AG08395 (cell line): ENCODE results near the gene SLC35A2.
A peak's percentile ranks its signal among the peaks of the same experiment; 100 is the strongest.
"Not testable (repeated sequence)": the region's sequence is repeated elsewhere in the genome, so short reads cannot be mapped to it uniquely, and the experiment has no call there.

Experiments
- DNase-seq: peaks from one replicate; pipeline ENCODE4 v3.0.0; 2012; ENCODE audit warnings: mixed read lengths, low spot score

SLC35A2 gene

GRCh38 chrX:48902776-48903175 lies 8.7 kb downstream of the SLC35A2 start:
- DNase-seq = no peak

- DNase-seq = no peak
These were observed 9.3 kb downstream of the SLC35A2 start for GRCh38 chrX:48902135-48902534.

GRCh38 chrX:48901069-48901468 lies 10.4 kb downstream of the SLC35A2 start:
- no peak for DNase-seq

GRCh38 chrX:48899078-48899410 lies 12.4 kb downstream of the SLC35A2 start:
- DNase-seq = no peak

GRCh38 chrX:48897625-48898306 lies 13.7 kb downstream of the SLC35A2 start, which contains the start of the genes PQBP1 and TIMM17B:
Gene PQBP1, plus strand, starts transcription at chrX:48897930. Its CDS starts 580 bp downstream, at chrX:48898510.
Gene TIMM17B, minus strand, starts transcription at chrX:48897768. Its CDS starts 19 bp downstream, at chrX:48897749.
- DNase-seq = peak; percentile 89

GRCh38 chrX:48897157-48897624 lies 14.3 kb downstream of the SLC35A2 start:
- DNase-seq = peak; percentile 60

GRCh38 chrX:48896611-48897011 lies 14.8 kb downstream of the SLC35A2 start:
- no peak for DNase-seq

- DNase-seq = no peak
These were observed 16.6 kb downstream of the SLC35A2 start for GRCh38 chrX:48894891-48895290.

- no peak for DNase-seq
These were observed 17.7 kb downstream of the SLC35A2 start for GRCh38 chrX:48893556-48894348.

GRCh38 chrX:48892896-48893295 lies 18.6 kb downstream of the SLC35A2 start:
- DNase-seq = no peak

GRCh38 chrX:48891402-48892288 lies 19.8 kb downstream of the SLC35A2 start:
- DNase-seq = peak; percentile 76

- no peak for DNase-seq
These were observed 20.5 kb downstream of the SLC35A2 start for GRCh38 chrX:48890934-48891401.

- no peak for DNase-seq
These were observed 21.0 kb downstream of the SLC35A2 start for GRCh38 chrX:48890296-48890925.

GRCh38 chrX:48886586-48886985 lies 24.9 kb downstream of the SLC35A2 start:
- not testable (repeated sequence) for DNase-seq

GRCh38 chrX:48883729-48884128 lies 27.7 kb downstream of the SLC35A2 start:
- no peak for DNase-seq

GRCh38 chrX:48876944-48877343 lies 34.5 kb downstream of the SLC35A2 start:
- DNase-seq = not testable (repeated sequence)

- not testable (repeated sequence) for DNase-seq
These were observed 39.4 kb downstream of the SLC35A2 start for GRCh38 chrX:48872017-48872416.

- DNase-seq = peak; percentile 15
These were observed 47.2 kb downstream of the SLC35A2 start for GRCh38 chrX:48864210-48864609.

- DNase-seq = no peak
These were observed 56.5 kb downstream of the SLC35A2 start for GRCh38 chrX:48854898-48855297.

GRCh38 chrX:48854121-48854804 lies 57.2 kb downstream of the SLC35A2 start:
- not testable (repeated sequence) for DNase-seq

GRCh38 chrX:48853494-48853893 lies 58.0 kb downstream of the SLC35A2 start:
- DNase-seq = not testable (repeated sequence)
